Measurements from ENCODE around the gene FLRT1.

FLRT1 gene

DNA sequence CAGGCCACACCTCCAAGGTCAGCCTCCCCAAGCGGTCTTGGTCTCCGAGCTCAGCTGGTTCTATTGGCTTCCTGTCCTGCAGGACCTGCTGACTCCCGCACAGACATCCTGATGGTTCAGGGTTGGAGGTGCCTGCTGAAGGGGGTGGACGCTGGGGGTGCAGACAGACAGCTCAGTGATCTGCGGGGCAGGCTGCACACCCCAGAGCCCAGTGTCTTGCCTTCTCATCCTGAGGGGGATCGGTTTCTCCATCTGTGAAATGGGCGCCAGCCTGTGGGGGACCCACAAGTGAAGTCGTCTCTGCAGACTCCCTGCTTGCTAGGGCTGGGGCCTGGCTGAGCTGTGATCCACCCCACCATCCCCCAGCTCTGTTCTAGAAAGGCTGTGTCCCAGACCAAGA lies 13.8 kb downstream of the FLRT1 start:
- no peak for DNase-seq

GRCh38 chr11:64051297-64051696 lies 15.6 kb downstream of the FLRT1 start:
- no peak for DNase-seq

- DNase-seq, result no peak
These were observed 16.7 kb downstream of the FLRT1 start for GRCh38 chr11:64052436-64052835.

- DNase-seq, result no peak
These were observed 17.3 kb downstream of the FLRT1 start for GRCh38 chr11:64052938-64053622.

DNA sequence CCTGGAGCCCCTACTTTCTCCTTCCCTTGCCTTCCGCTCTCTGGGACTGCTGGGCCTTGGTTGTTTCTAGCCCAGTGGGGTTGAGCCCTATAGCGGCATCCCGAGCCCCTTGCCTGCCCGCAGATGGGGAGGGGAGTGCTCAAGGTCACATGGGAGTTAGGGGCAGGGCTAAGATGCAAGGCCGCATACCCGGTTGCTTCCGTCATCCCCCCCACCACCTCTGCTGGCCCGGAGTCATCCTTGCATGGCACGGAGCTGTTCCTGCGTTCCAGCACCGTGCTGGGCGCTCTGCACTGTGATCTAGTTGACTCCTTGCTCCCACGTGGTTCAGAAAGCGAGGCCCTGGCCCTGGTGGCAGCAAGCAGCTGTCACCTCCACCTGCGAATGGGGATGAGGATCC lies 18.0 kb downstream of the FLRT1 start:
- DNase-seq, result no peak

DNA sequence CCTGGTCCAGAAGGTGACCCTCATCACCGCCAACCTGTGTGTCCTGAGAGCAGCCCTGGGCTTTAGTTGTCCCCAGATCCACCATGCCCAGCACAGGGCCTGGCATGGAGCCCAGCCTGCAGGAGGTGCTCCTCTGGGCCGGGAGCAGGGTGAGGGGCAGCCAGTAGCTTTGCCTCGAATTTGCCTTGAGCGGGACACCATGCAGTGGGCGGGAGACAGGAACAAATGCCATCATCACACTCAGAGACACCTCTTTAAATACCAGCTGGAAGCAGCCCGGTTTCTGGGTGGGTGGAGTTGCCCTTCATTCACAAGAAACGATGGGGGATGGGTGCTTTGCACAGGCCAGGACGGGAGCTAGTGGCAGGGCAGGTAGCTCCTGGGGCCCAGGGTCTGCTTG lies 19.3 kb downstream of the FLRT1 start:
- no peak for DNase-seq

DNA sequence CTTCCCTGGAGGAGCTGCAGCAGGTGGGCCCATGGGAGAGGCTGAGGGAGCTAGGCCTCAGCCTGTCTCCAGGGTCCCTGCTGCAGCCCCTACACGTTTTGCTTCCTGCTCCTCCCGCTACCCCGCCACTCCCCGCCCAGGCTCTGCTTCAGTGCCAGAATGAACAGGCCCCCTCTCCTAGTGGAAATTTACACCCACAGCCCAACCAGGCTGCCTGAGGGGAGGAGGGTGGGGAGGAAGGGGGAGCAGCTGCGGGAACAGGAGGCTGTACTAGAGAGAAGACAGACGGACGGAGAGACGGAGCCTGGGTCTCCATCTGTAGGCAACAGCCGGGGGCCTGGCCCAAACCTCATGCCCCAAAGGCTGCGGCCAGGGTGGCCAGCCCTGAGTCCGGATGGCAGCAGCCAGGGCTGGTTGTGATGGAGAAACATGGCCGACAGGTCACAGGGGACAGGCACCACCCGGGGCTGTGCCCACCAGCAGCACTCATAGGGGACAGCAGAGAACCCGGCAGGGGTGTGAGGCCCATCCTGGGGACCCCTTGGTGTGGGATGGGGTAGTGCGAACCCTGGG lies 20.6 kb downstream of the FLRT1 start:
- DNase-seq, result no peak

GRCh38 chr11:64056861-64057260 lies 21.1 kb downstream of the FLRT1 start:
- DNase-seq, result no peak

- no peak for DNase-seq
These were observed 22.2 kb downstream of the FLRT1 start for GRCh38 chr11:64057890-64058289.

DNA sequence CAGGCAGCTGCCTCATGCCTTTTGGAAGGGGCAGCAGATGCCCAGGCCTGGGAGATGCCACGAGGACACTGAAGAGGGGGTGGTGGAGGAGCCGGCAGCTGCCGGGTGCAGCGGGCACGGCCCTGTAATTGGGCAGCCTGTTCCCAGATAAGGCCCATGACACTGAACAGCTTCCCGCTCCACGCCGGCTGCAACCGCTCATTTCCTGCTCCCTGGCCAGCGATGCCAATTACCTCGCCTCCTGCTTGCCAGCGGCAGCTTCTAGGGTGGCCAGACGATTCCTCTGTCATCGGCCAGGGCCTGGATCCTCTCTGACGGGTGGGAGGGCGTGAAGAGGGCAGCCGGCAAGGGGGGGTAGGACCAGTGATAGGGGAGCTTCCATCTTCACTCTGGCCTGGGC lies 22.8 kb downstream of the FLRT1 start:
- peak; percentile 30 for DNase-seq

DNA sequence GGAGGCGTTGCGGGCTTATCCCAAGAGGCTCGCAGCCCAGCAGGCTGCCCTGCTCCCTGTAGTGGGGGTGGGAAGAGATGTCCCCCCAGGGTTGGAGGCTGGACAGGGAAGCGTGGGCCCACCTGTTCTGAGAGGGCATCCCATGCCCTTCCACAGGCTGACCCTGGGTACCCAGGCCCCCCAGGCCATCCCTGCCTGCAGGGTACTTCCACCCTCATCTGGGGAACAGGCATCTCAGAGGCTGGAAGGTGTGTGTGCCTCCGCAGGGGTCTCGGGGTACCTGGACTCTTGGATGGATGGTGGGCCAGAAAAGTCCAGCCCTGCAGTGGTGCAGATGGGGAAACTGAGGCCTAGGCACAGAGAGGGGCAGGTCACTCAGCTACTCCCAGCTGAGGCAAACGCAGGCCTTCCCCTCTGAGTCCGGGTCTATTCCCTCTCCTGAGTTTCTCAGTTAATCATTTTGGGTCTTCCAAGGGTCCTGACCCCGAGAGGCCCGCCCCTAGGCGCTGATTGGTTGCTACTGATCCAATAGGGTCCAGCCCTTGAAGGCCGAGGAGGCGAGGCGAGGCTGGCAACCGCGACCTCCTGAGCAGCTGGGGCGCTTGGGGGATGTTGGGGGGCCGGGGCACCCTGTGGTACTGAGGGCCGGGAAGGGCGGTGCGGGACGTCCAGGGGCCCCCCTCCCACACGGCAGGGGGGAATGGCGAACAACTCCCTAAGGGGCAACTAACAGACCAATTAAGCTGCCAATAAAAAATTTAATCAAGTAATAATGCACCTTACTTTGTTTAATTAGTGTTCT lies 23.8 kb downstream of the FLRT1 start:
- no peak for DNase-seq

DNA sequence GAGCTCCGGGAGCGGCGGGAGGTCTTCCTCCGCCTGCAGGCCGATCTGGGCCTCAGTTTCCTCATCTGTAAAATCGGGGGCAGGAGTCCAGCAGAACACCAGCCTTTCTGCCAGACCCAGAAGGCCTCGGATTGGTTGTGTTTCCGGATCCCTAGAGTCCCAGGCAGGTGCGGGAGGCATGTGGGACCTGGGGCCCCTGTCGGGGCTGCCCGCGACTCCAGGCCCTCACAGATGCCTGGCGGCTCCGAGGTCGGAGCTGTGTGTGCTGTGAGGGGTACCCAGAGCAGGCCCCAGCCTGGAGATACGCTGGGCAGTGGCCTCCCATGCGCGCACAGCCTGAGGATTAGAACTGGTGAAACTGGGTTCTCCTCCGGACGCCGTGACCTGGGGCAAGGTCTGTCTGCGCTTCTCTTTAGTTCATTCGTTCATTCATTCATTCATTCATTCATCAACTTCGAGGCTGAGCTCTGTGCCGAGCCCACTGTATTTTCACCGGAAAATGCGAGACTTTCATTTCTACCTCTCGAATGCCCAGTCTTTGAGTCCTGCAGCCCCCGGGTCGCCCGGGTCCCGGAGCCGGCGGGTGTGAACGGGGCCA lies 24.6 kb downstream of the FLRT1 start:
- DNase-seq, result no peak

DNA sequence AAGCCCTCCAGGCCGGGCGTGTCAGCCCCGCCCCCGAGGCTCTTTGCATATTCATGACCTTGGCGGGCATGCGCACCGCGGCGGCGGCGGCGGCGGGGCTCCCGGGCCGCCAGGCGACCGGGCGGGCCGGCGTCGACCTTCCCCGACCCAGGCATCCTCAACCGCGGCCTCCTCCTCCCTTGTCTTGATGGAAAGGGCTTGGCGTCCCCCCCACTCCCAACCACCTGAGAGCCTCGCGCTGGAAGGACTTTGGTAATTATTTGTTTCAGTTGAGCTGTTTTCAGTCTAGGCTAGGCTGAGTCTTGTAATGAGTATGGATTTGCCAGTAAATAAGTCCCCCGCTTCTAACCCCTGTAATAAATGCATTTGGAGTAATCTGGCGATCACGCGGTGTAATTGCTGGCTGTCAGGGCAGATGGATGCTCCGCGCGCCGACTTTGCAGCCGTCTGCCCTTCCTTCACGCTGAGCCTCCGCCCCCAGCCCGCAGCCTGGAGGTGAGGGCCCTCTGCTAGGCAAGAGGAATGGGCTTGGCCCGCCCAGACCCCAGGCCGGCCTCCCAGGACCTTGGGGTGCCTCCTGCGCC lies 25.2 kb downstream of the FLRT1 start:
- DNase-seq, result no peak

DNA sequence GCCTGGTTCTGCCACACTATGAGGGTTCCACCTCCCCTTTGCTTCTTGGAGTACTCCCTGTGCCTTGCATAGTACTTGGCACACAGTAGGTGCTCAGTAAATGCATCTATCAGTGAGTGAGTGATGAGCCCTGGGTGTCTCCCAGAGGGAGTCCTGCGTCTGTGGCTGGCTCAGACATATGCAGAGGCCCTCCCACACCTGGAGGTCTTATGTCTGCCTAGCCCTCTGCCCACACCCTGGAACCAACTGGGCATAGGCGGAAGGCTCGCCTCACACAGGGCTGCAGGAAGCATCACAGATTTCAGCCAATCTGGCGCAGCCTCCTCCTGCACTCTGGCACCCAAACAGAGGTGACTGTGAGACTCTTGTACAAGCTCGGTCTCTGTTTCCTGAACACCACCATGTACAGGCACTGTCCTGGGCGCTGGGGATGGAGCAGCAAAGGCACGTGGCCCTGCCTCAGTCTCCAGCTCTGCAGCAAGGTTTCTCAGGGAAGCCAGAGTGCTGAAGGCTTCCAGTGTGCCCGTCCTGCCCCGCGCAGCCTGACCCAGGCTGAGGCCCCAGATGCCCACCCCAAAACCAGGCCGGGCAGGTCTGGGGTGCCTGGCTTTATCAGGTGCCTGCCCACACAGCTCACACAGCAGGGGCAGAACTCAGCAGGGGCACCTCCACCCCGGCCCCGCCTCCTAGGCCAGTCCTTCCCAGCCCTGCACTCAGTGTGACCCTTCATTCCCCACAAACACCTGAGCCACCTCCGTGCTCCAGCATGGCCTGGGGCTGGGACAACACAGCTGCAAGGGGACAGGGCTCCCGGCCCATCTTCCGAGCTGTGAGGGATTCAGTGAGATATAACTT lies 26.7 kb downstream of the FLRT1 start:
- DNase-seq, result no peak

GRCh38 chr11:64063777-64064176 lies 28.0 kb downstream of the FLRT1 start:
- DNase-seq, result no peak

GRCh38 chr11:64064374-64065140 lies 28.8 kb downstream of the FLRT1 start:
- no peak for DNase-seq

DNA sequence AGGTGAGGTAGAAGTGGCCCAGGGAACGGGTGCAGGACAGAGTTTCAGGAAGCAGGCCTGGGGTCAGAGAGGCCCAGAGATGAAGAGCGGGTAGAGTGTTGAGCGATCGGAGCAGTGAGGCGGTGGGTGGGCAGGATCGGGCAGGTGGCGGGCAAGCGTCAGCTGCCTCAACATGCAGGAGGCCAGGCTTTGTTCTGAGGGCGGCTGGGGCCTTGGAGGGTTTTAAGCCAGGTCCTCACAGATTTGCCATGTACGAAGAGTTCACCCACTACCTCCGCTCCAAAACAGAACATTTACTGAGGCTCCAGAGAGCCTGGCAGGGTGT lies 29.4 kb downstream of the FLRT1 start:
- DNase-seq, result no peak

DNA sequence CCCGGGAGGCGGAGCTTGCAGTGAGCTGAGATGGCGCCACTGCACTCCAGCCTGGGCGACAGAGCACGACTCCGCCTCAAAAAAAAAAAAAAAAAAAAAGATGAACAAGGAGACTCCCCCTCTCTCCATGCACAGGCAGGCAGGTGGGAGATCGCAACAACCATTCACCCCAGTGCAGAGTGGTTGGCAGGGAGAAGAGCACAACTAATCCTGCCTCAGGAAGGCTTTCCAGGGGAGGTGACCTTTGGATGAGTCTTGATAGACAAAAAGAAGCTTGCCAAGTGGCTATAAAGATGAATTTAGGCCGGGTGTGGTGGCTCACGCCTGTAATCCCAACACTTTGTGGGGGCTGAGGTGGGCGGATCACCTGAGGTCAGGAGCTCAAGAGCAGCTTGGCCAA lies 30.0 kb downstream of the FLRT1 start:
- DNase-seq, result no peak

DNA sequence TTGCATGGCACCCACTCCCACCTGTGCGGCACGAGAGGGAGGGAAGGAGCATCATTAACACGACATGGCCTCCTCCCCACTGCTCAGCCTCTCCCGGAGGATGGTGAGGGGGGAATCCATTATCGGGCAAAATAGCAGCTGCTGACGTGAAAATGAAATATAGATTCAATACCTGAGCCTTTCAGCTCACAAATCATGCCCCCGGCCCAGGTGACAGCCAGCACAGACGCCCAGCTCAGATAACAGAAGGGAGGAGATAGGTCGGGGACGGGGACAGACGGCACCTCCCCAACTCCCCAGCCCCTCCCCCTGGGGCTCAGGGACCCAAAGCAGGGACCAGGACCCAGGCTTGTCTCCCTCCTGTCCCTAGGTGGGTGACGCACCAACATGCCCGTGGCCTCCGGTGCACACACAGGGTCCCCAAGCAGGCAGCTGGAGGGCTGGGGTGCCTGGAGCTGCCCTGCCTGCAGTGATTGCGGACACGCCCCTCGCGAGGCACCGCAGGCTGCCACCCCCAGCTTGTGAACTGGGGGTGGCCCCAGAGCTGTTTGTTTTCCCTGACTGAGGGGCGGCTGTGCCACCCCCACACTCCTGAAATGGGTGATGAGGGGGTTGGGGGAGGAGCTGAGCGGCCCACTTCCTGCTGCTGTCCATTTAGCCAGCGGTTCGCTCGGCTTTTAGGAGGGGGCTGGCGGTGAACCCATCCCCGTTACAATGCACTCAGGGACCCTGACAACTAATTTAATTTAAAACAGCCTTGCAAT lies 31.7 kb downstream of the FLRT1 start:
- no peak for DNase-seq

- DNase-seq, result no peak
These were observed 33.1 kb downstream of the FLRT1 start for GRCh38 chr11:64068705-64069400.

Measured in NCI-H2029 treated with DMSO at 0.1 percent for 48 hours (cell line).